ENCODE results near the gene CUTA.

GRCh38 chr6:33418690-33419291, 884 bp upstream of the CUTA start:
- TF ChIP-seq CTCF (conservative IDR thresholded peaks at IDR 0.05) (peak; percentile 35), ZFX (IDR thresholded peaks at IDR 0.05) (no peak)

Measured in C4-2B (cell line).